ENCODE data around the gene SOWAHC. TPM values are rescaled to one million over a fixed set of nuclear protein-coding genes. Genes with fewer than 3 reads are reported as not detected.
"Not testable (repeated sequence)": the region's sequence is repeated elsewhere in the genome, so short reads cannot be mapped to it uniquely, and the experiment has no call there.

The SOWAHC gene
- polyA plus RNA-seq, 12 donors = 5.8 to 13.6 (median 7.2) TPM; not detected in 1

- DNase-seq = peak; percentile 82
These were observed 863 bp upstream of the SOWAHC start for GRCh38 chr2:109613081-109613921.

GRCh38 chr2:109614715-109615636 is 812 bp downstream of the SOWAHC start:
- no peak for DNase-seq

GRCh38 chr2:109615637-109616144 is 1.5 kb downstream of the SOWAHC start:
- DNase-seq = no peak

DNA sequence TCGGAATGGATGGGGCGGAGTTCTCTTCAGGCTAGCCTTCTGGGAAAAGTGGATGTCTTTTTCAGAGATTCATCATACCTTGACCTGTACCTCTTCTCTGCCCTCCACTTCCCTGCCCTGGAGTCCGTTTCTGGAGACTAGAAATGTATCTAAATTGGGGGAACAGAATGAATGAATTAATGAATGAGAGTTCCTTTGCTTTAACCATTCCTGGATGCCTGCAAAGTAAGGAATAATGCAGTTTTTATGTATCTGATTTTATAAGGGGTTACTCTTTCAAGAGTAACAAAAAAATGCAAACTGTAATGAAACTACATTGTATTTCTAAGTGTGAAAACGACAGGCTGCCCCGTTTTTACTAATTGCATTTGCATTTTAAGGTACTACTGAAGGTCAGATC is 2.0 kb downstream of the SOWAHC start:
- no peak for DNase-seq

GRCh38 chr2:109619032-109619615 is 5.0 kb downstream of the SOWAHC start:
- DNase-seq = no peak

DNA sequence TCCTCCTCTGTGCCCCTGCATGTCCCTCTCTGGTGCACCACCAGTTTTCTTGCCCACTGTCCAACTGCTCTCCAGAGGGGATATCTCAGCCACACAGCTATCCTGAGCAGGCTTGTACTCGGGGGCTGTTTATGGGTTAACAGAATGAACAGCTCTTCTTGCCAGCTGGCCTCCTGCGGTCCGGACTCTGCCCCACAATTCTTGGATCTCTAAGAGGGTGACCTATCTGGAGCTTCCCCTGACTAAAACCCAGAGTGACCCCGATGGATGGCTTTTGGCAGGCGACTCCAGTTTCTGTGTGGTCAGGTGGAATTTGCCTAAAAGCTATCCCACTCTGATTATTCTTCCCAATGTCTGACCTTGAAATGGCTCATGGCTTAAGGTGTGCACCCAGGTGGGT is 9.1 kb downstream of the SOWAHC start:
- no peak for DNase-seq

- no peak for DNase-seq
These were observed 9.8 kb downstream of the SOWAHC start for GRCh38 chr2:109623923-109624322.

GRCh38 chr2:109624339-109624738 is 10.2 kb downstream of the SOWAHC start:
- no peak for DNase-seq

- not testable (repeated sequence) for DNase-seq
These were observed 14.2 kb downstream of the SOWAHC start for GRCh38 chr2:109628321-109628720.

DNA sequence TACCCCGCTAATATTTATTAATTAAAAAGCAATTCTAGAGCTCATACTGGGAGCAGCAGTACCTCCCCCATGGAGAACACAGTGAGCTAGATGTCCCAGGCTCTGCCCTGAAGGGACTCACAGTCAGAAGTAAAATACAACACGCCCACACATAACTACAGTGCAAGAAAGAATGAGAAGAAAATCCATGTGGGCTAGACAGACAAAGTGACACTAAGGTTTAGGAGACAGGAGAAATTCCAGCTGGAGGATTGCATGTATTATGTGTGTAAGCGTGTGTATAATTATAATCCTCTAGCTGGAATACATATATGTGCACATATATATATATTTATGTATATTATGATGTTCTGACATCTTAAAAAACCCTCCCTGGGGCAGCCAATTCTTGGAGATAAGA is 15.7 kb downstream of the SOWAHC start:
- no peak for DNase-seq

DNA sequence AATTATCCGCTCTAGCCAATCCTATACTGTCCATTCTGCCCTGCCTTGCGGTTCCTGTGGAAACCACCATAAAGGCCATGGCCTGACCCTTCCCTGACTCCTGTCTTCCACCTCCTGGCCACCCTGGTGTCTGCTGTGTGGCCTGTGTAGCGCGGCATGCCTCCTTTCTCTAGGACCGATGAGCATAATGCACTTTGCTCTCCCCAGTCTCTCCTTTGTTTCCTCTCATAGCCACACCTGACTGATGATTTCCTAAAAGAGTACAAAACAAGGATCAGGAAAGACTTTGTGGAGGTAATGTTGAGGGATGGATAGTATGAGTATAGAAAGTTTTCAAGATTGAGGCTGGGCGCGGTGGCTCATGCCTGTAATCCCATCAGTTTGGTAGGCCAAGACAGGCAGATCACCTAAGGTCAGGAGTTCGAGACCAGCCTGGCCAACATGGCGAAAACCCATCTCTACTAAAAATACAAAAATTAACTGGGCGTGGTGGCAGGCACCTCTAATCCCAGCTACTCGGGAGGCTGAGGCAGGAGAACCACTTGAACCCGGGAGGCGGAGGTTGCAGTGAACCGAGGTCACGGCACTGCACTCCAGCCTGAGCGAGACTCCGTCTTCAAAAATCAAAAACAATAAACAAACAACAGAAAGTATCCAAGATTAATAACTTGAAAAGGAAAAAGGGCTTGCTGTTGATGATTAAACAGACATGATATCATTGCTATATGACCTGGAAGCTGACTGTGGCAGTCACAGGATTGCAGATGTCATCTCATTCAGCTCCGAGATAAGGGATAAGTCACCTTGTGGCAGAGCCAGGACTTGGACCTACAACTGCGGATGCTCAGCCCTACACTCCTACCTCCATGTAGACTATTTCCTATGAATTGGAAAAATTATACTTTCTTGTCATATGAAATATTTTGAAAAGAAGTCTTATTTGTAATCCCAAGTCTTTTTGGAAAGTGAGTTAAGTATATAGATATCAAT is 16.6 kb downstream of the SOWAHC start:
- DNase-seq = no peak

DNA sequence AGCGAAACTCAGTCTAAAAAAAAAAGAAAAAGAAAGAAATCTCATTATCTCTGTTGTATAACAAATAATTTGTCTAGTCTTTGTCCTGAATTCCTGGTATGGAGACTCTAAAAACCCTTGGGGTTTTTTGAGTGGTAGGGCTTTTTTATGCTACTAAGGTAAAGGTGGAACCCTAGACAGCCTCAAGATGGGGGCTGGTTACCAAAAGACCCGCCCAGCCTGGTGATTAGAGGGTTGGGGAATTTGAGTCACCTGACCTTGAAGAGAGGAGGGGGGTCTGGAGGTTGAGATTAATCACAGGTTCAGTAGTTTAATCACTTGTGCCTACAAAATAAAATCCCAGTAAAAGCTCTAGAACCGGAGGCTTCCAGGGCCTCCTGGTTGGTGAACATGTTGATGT is 17.6 kb downstream of the SOWAHC start:
- DNase-seq = no peak

DNA sequence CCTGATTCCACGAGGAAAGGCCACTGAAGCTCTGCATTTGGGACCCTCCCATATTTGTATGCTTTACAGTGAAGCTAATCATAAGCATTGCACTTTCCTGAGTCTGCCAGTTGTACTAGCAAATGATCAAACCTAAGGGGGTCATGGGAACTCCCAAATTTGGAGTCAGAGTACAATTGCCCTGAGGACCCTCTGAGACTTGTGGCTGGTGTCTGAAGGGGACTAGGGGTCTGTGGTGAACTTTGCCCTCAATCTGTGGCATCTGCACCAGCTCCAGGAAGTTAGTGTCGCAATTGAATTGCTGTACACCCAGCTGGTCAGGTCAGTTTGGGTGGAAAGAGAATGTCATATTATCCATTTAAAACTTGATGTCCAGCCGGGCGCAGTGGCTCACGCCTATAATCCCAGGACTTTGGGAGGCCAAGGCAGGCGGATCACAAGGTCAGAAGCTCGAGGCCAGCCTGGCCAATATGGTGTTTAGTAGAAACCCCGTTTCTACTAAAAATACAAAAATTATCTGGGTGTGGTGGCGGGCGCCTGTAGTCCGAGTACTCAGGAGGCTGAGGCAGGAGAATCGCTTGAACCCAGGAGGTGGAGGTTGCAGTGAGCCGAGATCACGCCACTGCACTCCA is 18.1 kb downstream of the SOWAHC start:
- no peak for DNase-seq

- DNase-seq = no peak
These were observed 19.3 kb downstream of the SOWAHC start for GRCh38 chr2:109633284-109633961.

DNA sequence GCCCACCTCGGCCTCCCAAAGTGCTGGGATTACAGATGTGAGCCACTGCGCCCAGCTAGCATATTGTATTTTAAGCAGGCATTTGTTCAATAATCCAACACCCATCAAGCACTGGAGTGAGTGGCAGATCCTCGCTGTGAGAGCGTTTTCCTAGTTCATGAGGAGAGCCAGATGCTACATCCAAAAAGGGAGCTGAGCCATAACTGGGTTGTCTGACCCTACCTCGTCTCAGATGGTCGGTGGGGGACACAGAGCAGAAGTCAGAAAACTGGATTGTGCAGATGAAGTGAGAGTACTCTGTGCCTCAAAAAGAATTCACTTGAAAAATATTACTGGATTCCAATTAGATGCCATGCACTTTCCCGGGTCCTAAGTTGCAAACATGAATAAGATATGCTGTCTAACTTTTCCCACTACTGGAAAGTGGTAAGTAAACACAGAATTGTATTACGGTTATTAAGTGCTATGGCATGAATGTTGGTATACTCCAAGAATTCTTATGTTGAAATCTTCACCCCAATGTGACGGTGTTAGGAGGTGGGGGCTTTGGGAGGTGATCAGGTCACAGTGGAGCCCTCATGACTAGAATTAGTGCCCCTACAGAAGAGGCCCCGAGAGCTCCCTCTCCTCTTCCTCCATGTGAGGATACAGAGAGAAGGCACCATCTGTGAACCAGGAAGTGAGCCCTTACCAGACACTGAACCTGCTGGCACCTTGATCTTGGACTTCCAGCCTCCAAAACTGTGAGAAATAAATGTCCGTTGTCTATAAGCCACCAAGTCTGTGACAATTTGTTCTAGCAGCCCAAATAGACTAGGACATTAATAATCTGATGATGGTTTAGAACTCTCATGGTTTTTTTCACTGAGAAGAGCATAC is 21.5 kb downstream of the SOWAHC start:
- no peak for DNase-seq

DNA sequence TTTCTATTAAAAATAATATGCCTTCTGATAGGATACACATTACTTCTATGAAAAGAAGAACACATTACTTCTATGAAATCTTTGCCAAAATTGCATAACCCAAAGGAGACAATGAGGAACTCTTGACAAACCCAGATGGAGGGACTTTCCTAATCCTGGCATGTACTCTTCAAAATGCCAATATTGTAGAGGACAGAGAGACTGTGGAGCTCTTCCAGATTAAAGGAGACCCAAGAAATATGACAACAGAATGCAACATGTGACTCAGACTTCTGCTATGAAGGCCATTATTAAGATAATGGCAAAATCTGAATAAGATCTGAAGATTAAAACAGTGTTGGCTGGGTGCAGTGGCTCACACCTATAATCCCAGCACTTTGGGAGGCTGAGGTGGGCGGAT is 22.2 kb downstream of the SOWAHC start:
- no peak for DNase-seq

- DNase-seq = no peak
These were observed 23.8 kb downstream of the SOWAHC start for GRCh38 chr2:109637749-109638570.

GRCh38 chr2:109638795-109639194 is 24.6 kb downstream of the SOWAHC start:
- no peak for DNase-seq

All from muscle of arm (tissue), 12 donors.